Hepatocyte (in vitro differentiated cells): ENCODE data around the gene PTN.

Source experiments
- EZH2 ChIP-seq: fragments of 200-600 bp; sonication (generic); IDR thresholded peaks from 2 replicates; pipeline ENCODE4 v1.6.1; 2016; ENCODE audit warnings: antibody characterized with exemption, mild to moderate bottlenecking, borderline replicate concordance
- EZH2phosphoT487 ChIP-seq: fragments of 200-600 bp; sonication (generic); IDR thresholded peaks from one replicate; pipeline ENCODE4 v1.6.1; 2018; ENCODE audit warnings: antibody characterized with exemption, mild to moderate bottlenecking, low read depth, moderate library complexity; ENCODE audit not compliant: unreplicated experiment, severe bottlenecking
- TF ChIP-seq, protein P1 (sequence below): fragments of 200-600 bp; sonication (generic); IDR thresholded peaks from 2 replicates; pipeline ENCODE4 v1.5.1; 2016; ENCODE audit warnings: antibody characterized with exemption, mild to moderate bottlenecking; ENCODE audit not compliant: poor library complexity

- TF ChIP-seq, protein P1, sequence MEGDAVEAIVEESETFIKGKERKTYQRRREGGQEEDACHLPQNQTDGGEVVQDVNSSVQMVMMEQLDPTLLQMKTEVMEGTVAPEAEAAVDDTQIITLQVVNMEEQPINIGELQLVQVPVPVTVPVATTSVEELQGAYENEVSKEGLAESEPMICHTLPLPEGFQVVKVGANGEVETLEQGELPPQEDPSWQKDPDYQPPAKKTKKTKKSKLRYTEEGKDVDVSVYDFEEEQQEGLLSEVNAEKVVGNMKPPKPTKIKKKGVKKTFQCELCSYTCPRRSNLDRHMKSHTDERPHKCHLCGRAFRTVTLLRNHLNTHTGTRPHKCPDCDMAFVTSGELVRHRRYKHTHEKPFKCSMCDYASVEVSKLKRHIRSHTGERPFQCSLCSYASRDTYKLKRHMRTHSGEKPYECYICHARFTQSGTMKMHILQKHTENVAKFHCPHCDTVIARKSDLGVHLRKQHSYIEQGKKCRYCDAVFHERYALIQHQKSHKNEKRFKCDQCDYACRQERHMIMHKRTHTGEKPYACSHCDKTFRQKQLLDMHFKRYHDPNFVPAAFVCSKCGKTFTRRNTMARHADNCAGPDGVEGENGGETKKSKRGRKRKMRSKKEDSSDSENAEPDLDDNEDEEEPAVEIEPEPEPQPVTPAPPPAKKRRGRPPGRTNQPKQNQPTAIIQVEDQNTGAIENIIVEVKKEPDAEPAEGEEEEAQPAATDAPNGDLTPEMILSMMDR = no peak
- no peak for TF ChIP-seq EZH2phosphoT487
- TF ChIP-seq EZH2 = no peak
Measured at GRCh38 chr7:137316648-137317353, 26.7 kb downstream of the PTN start.
